NCI-H1092 (cell line): ENCODE measurements around the gene ATG16L1.

Experiments
- DNase-seq: peaks from one replicate; lab custom pipeline; 2025; lab: John Stamatoyannopoulos, UW

ATG16L1 gene

GRCh38 chr2:233251306-233252116 lies at the start of gene ATG16L1:
ATG16L1 (plus strand) TSS chr2:233251673; CDS start chr2:233251828, 155 bp downstream.
- peak; percentile 90 for DNase-seq

GRCh38 chr2:233202531-233202944 lies 48.9 kb upstream of the ATG16L1 start:
- DNase-seq = no peak

- DNase-seq = no peak
These were observed 48.4 kb upstream of the ATG16L1 start for GRCh38 chr2:233203060-233203459.

- no peak for DNase-seq
These were observed 47.1 kb upstream of the ATG16L1 start for GRCh38 chr2:233204286-233204936.

- DNase-seq = no peak
These were observed 42.9 kb upstream of the ATG16L1 start for GRCh38 chr2:233208382-233209116.

GRCh38 chr2:233209117-233209532 lies 42.3 kb upstream of the ATG16L1 start:
- no peak for DNase-seq

GRCh38 chr2:233209533-233210171 lies 41.8 kb upstream of the ATG16L1 start:
- DNase-seq = no peak

- DNase-seq = no peak
These were observed 41.2 kb upstream of the ATG16L1 start for GRCh38 chr2:233210281-233210680.

- no peak for DNase-seq
These were observed 40.5 kb upstream of the ATG16L1 start for GRCh38 chr2:233210843-233211547.

GRCh38 chr2:233211548-233211895 lies 40.0 kb upstream of the ATG16L1 start:
- no peak for DNase-seq

GRCh38 chr2:233213011-233213410 lies 38.5 kb upstream of the ATG16L1 start:
- DNase-seq = no peak

GRCh38 chr2:233213975-233214374 lies 37.5 kb upstream of the ATG16L1 start:
- no peak for DNase-seq

GRCh38 chr2:233217892-233218377 lies 33.5 kb upstream of the ATG16L1 start:
- DNase-seq = no peak

GRCh38 chr2:233218836-233219235 lies 32.6 kb upstream of the ATG16L1 start:
- DNase-seq = no peak

- no peak for DNase-seq
These were observed 31.6 kb upstream of the ATG16L1 start for GRCh38 chr2:233219848-233220247.

GRCh38 chr2:233221378-233222063 lies 30.0 kb upstream of the ATG16L1 start:
- no peak for DNase-seq

GRCh38 chr2:233223059-233223894 lies 28.2 kb upstream of the ATG16L1 start:
- no peak for DNase-seq

- DNase-seq = no peak
These were observed 26.0 kb upstream of the ATG16L1 start for GRCh38 chr2:233225230-233226068.

- no peak for DNase-seq
These were observed 24.9 kb upstream of the ATG16L1 start for GRCh38 chr2:233226511-233227031.
